Measurements from ENCODE around the gene ADAMTSL2. TPM values are rescaled to one million over a fixed set of nuclear protein-coding genes. Genes with fewer than 3 reads are reported as not detected.

Gene ADAMTSL2
- total and polyA plus RNA-seq, 8 donors, result 8.0 to 18.5 (median 12.3) TPM

DNA sequence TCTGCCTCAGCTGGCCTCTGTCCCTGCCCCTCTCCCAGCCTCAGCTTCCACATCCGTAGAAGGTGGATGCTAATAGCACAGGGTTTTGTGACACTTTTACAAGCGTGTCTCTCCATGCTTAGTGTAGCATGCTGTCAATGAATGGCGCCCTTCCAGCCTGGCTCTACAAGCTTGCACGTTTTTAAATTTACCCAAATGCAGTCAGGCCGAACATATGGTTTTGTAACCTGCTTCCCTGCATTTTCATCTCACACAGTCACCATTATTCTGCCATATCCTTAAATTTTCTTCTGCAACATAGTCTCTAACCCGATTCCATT lies 45.9 kb downstream of the ADAMTSL2 start:
- Histone ChIP-seq H3K9me3 (no peaks in the 10 kb centered on the region), H3K27me3 (peaks cover 7 to 52% of the 10 kb centered on the region in 2 donors), H3K36me3 (no peaks in the 10 kb centered on the region), H3K4me1 (peaks cover 0 to 4% of the 10 kb centered on the region in 2 donors), H3K27ac (no peak overlapping the region), H3K4me3 (no peak overlapping the region)
- ATAC-seq, result no peak
- intact Hi-C loops (cut with DNase I), result no loop called here
- TF ChIP-seq, protein P1, sequence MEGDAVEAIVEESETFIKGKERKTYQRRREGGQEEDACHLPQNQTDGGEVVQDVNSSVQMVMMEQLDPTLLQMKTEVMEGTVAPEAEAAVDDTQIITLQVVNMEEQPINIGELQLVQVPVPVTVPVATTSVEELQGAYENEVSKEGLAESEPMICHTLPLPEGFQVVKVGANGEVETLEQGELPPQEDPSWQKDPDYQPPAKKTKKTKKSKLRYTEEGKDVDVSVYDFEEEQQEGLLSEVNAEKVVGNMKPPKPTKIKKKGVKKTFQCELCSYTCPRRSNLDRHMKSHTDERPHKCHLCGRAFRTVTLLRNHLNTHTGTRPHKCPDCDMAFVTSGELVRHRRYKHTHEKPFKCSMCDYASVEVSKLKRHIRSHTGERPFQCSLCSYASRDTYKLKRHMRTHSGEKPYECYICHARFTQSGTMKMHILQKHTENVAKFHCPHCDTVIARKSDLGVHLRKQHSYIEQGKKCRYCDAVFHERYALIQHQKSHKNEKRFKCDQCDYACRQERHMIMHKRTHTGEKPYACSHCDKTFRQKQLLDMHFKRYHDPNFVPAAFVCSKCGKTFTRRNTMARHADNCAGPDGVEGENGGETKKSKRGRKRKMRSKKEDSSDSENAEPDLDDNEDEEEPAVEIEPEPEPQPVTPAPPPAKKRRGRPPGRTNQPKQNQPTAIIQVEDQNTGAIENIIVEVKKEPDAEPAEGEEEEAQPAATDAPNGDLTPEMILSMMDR (IDR thresholded peaks at IDR 0.05), result no peak
- DNase-seq, result no peak

DNA sequence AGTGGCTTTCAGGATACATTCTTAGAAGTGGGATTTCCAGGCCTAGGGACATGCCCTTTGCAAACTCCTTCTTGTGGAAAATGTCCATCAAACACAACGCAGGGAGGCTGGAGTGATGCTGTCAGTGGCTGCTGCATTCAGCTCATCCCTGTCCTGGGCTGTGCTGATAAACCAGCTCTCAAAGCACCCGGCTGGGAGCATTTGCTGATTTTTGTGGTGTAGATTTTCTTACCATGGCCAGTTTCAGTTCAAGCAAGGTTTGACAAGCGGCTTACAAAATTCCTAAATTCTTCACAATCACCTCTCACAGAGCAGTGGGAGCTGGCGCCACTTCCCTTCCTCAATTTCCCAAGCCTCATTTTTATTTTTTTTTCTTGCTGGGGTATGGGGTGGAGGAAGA lies 46.5 kb downstream of the ADAMTSL2 start:
- DNase-seq (peak in 1 of 4 donors; percentile 7), ATAC-seq (no peak)
- intact Hi-C loops (cut with DNase I), result no loop called here
- Histone ChIP-seq H3K27me3 (peaks cover 13 to 58% of the 10 kb centered on the region in 2 donors), H3K9me3 (no peaks in the 10 kb centered on the region), H3K27ac (no peak overlapping the region), H3K4me1 (peaks cover 0 to 4% of the 10 kb centered on the region in 2 donors), H3K36me3 (no peaks in the 10 kb centered on the region), H3K4me3 (no peak overlapping the region)
- TF ChIP-seq, protein P1 (IDR thresholded peaks at IDR 0.05), result no peak

DNA sequence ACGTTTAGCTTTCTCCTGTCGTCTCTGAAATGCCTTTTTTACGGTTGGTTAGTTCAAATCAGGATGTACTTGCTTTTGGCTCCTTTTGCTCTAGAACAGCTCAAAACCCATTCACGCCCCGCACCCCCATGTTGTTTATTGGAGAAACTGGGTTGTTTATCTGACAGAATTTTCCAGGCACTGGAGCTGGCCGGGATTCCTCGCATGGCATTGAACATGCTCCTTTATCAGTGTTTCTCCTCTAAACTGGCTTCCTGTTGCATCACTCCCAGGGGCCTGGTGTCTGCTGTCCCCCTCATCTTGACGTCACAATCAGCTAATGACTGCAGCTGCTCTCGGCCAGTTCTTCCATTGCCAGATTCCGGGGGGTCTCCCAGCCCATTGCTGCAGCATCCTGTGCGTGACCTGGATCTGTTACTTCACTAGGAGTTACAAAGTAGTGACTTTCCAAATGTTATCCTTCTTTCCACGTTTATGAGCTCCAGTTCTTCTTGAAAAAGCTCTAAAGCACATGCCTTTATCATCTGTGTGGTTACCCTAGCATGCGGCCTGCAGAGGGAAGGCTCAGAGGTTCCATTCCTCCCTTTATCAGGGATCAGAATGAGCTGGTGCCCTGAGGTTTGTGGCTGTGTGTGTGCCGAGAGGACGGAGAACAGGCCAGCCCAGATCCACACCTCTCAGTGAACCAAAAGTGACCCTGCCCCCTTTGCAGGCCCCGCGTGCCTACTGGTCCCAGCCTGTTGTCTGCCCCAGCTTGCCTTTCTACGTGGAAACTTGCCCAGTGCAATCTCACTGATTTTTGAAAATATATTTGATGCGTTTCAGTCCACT lies 47.2 kb downstream of the ADAMTSL2 start:
- Histone ChIP-seq H3K4me3 (no peak overlapping the region), H3K4me1 (peaks cover 0 to 4% of the 10 kb centered on the region in 2 donors), H3K27ac (no peak overlapping the region), H3K9me3 (no peaks in the 10 kb centered on the region), H3K36me3 (no peaks in the 10 kb centered on the region), H3K27me3 (peaks cover 17 to 63% of the 10 kb centered on the region in 2 donors)
- TF ChIP-seq, protein P1 (IDR thresholded peaks at IDR 0.05), result no peak
- DNase-seq (peak in 3 of 4 donors; percentile 44 to 93 (median 89)), ATAC-seq (no peak)
- intact Hi-C loops (cut with DNase I), result no loop called here

DNA sequence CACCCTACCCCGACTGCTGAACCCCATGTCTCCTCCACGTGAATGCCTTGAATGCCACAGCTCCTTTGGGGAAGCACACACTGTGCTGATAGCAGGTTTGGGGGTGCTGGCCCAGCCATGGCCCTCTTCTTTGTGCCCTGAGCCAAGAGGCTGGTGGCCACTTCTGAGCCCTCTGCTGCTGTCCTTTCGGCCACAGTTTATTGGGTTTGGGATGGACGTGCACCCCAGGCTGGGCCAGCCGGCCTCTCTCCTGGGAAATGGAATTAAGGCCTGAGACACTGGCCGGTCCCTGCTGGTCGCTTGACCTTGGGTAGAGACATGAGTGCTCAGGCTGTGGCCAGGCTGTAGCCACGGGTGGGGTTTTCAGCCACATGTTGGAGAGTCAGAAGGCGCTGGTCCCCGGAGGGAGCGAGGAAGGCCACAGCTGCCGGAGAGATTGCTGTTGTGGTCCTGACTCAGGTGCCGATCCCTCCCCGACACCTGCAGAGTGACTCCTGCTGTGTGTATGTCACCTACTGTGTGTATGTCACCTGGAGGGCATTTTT lies 48.1 kb downstream of the ADAMTSL2 start:
- H3K9me3 ChIP-seq, result no peaks in the 10 kb centered on the region
- H3K27me3 ChIP-seq, result peaks cover 17 to 62% of the 10 kb centered on the region in 2 donors
- TF ChIP-seq, protein P1 (IDR thresholded peaks at IDR 0.05), result no peak
- H3K36me3 ChIP-seq, result no peaks in the 10 kb centered on the region
- H3K27ac ChIP-seq, result no peak overlapping the region
- no peak overlapping the region for H3K4me3 ChIP-seq
- intact Hi-C loops (cut with DNase I), result no loop called here
- DNase-seq (peak in 1 of 4 donors; percentile 46), ATAC-seq (no peak)
- peaks cover 0 to 4% of the 10 kb centered on the region in 2 donors for H3K4me1 ChIP-seq

DNA sequence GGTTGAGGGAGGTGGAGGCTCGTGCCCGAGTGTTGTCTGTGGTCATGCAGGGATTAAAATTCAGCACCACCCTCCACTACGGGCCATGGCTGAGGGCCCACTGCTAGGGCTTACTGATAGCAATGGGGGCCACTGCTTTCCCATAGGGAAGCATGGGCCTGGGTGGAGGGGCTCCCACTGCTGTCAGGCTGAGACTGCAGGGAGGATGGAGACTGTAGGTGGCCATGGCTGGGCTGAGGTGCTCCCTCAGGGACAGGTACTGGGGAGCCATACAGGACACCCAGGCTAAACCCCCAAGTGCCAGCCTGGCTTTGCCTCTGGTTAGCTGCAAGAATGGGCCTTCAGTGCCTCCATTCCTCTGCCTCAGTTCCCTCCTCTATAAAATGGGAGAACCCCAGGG lies 48.6 kb downstream of the ADAMTSL2 start:
- TF ChIP-seq, protein P1 (IDR thresholded peaks at IDR 0.05), result no peak
- H3K27me3 ChIP-seq, result peaks cover 17 to 57% of the 10 kb centered on the region in 2 donors
- DNase-seq, result peak in 1 of 4 donors; percentile 39
- no peak overlapping the region for H3K4me3 ChIP-seq
- no peaks in the 10 kb centered on the region for H3K9me3 ChIP-seq
- H3K36me3 ChIP-seq, result no peaks in the 10 kb centered on the region
- H3K4me1 ChIP-seq, result peaks cover 0 to 4% of the 10 kb centered on the region in 2 donors
- no peak overlapping the region for H3K27ac ChIP-seq
- intact Hi-C loops (cut with DNase I), result no loop called here
- no peak for ATAC-seq

Data from left lung (tissue), 10 donors.